Common myeloid progenitor, CD34-positive (primary cell): ENCODE results near the gene MR1.

Experiments
- CTCF ChIA-PET: fragments of 350-600 bp; sonication (Branson Sonifier 250); formaldehyde crosslinking; loops from one replicate; lab custom pipeline; 2021; ENCODE audit warnings: antibody characterized with exemption; lab: Charles Lee
- POLR2A ChIA-PET: fragments of 350-600 bp; sonication (Branson Sonifier 250); formaldehyde crosslinking; loops from one replicate; lab custom pipeline; 2021; ENCODE audit warnings: antibody characterized with exemption; lab: Charles Lee
- DNase-seq, 3 donors: peaks; one replicate each; pipeline versions ENCODE4 v3.0.0 to v3.0.0-alpha.2; 2013
- H3K27ac ChIP-seq, 2 experiments: 1 replicate in 1 of 2; 2 replicates in 1 of 2; pipeline ENCODE4 v1.7.0; 2013; ENCODE audit warnings: inconsistent platforms in 2 of 2, low read length in 2 of 2, mild to moderate bottlenecking in 2 of 2, low read depth in 1 of 2, moderate library complexity in 1 of 2; ENCODE audit not compliant: severe bottlenecking in 2 of 2, insufficient read depth in 1 of 2, poor library complexity in 1 of 2
- H3K27me3 ChIP-seq, 5 experiments: replicated peaks in 2 of 5; 1 replicate in 3 of 5; 2 replicates in 2 of 5; pipeline versions ENCODE4 v1.6.1 to v1.7.0; 2013; ENCODE audit warnings: low read length in 4 of 5, mild to moderate bottlenecking in 2 of 5, moderate library complexity in 2 of 5, inconsistent platforms in 1 of 5; ENCODE audit not compliant: insufficient read depth in 5 of 5, control insufficient read depth in 4 of 5
- H3K36me3 ChIP-seq, 4 experiments: 1 replicate in 2 of 4; 2 replicates in 2 of 4; pipeline versions ENCODE4 v1.6.1 to v1.7.0; 2013; ENCODE audit warnings: low read length in 3 of 4, control low read depth in 1 of 4, mild to moderate bottlenecking in 1 of 4; ENCODE audit not compliant: control insufficient read depth in 4 of 4, insufficient read depth in 4 of 4
- H3K4me1 ChIP-seq, 4 experiments: 1 replicate in 3 of 4; 2 replicates in 1 of 4; pipeline versions ENCODE4 v1.6.1 to v1.7.1; 2013; ENCODE audit warnings: low read length in 3 of 4, mild to moderate bottlenecking in 3 of 4, control low read depth in 1 of 4, inconsistent platforms in 1 of 4, moderate library complexity in 1 of 4; ENCODE audit not compliant: control insufficient read depth in 4 of 4, insufficient read depth in 4 of 4; ENCODE audit errors: control extremely low read depth in 1 of 4
- H3K4me3 ChIP-seq, 7 experiments: 1 replicate in 4 of 7; 2 replicates in 3 of 7; pipeline versions ENCODE4 v1.5.1 to v1.7.0; 2013; ENCODE audit warnings: mild to moderate bottlenecking in 7 of 7, low read length in 6 of 7, moderate library complexity in 6 of 7, inconsistent platforms in 2 of 7, low read depth in 2 of 7, control low read depth in 1 of 7; ENCODE audit not compliant: insufficient read depth in 4 of 7, control insufficient read depth in 1 of 7; ENCODE audit errors: extremely low read depth in 1 of 7
- H3K9me3 ChIP-seq, 5 experiments: 1 replicate in 4 of 5; 2 replicates in 1 of 5; pipeline versions ENCODE4 v1.6.1 to v1.7.1; 2013; ENCODE audit warnings: low read length in 4 of 5, mild to moderate bottlenecking in 2 of 5, inconsistent platforms in 1 of 5, low read depth in 1 of 5, moderate library complexity in 1 of 5; ENCODE audit not compliant: control insufficient read depth in 4 of 5, insufficient read depth in 2 of 5; ENCODE audit errors: control extremely low read depth in 1 of 5
- WGBS: methylation state at CpG from one replicate; pipeline ENCODE4 v1.1.5; 2013; ENCODE audit not compliant: insufficient coverage; 5-methylcytosine and 5-hydroxymethylcytosine counted together

The MR1 gene

GRCh38 chr1:181089017-181089675 lies 55.4 kb downstream of the MR1 start:
- ChIA-PET CTCF (interaction anchor here (1.0 to 7.4 kb wide), 6 partner anchors 14 to 65 kb away, joined by 3 to 125 read pairs (median 20); no protein-coding TSS in a partner anchor), POLR2A (interaction anchor here (0.6 to 4.9 kb wide), 13 partner anchors 9 to 63 kb away, joined by 3 to 63 read pairs (median 4); no protein-coding TSS in a partner anchor)
- peak overlapping the region; percentile 63 to 95 (median 86) for H3K4me3 ChIP-seq
- no peaks in the 10 kb centered on the region for H3K9me3 ChIP-seq
- H3K27ac ChIP-seq: peak overlapping the region; percentile 67 to 86
- H3K36me3 ChIP-seq: no peaks in the 10 kb centered on the region
- H3K27me3 ChIP-seq: no peaks in the 10 kb centered on the region
- DNase-seq: peak in 1 of 3 donors; percentile 32
- under 1% methylated on average over 78 of the region's 97 CpGs for WGBS
- H3K4me1 ChIP-seq: peaks cover 25 to 49% (median 31%) of the 10 kb centered on the region in 4 experiments

DNA sequence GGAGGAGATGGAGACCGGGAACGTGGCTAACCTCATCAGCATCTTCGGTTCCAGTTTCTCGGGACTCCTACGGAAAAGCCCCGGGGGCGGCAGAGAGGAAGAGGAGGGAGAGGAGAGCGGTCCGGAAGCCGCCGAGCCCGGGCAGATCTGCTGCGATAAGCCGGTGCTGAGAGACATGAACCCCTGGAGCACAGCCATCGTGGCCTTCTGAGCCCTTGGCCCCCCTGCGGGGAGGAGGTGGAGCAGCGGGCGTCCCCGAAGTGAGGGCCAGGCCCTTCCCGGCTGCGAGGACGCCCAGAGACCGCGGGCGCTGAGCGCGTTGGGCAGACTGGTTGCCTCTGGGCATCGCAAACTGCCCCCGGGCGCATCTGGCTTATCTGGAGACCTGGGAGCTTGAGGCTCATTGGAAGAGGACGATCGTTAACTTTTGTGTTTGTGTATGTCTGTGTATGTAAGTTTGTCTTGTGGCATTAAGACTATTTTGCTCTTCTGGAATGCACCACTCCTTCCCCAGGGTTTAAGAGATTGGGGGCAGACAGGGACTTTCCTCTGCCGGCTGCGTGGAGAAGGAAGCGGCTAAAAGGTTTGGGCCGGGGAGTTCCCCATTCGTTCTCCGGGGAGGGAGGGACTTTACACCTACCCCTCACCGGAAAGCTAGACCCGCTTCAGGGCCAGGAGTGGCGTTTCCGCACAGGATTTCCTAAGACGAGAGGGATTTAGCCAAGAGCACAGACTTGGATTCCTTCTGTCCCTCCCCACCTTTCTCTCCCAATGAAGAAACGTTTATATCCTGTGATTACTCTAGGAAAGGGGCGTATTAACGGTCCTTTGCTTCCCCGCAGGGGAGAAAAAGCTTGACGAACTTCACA lies 56.1 kb downstream of the MR1 start:
- Histone ChIP-seq H3K4me3 (peak overlapping the region; percentile 63 to 95 (median 86)), H3K36me3 (no peaks in the 10 kb centered on the region), H3K27ac (peak overlapping the region; percentile 67 to 86), H3K9me3 (no peaks in the 10 kb centered on the region), H3K4me1 (peaks cover 25 to 45% (median 31%) of the 10 kb centered on the region in 4 experiments), H3K27me3 (no peaks in the 10 kb centered on the region)
- 0% methylated on average over 22 of the region's 48 CpGs for WGBS
- DNase-seq: peak; percentile 72 to 88 (median 88)
- ChIA-PET POLR2A (interaction anchor here (0.8 to 4.9 kb wide), 16 partner anchors 9 to 63 kb away, joined by 3 to 63 read pairs (median 4); no protein-coding TSS in a partner anchor), CTCF (interaction anchor here (1.0 to 5.8 kb wide), 10 partner anchors 13 to 66 kb away, joined by 3 to 95 read pairs (median 6); no protein-coding TSS in a partner anchor)

- WGBS: 5% methylated on average over 6 of the region's 9 CpGs
- DNase-seq: peak in 2 of 3 donors; percentile 60 to 78
- POLR2A ChIA-PET: interaction anchor here (0.8 to 4.9 kb wide), 11 partner anchors 9 to 62 kb away, joined by 3 to 63 read pairs (median 4); no protein-coding TSS in a partner anchor
- H3K36me3 ChIP-seq: no peaks in the 10 kb centered on the region
- no peaks in the 10 kb centered on the region for H3K9me3 ChIP-seq
- H3K4me3 ChIP-seq: peak overlapping the region in 6 of 7 experiments; percentile 70 to 95 (median 88)
- CTCF ChIA-PET: interaction anchor here (0.8 to 5.8 kb wide), 12 partner anchors 13 to 77 kb away, joined by 3 to 95 read pairs (median 4); no protein-coding TSS in a partner anchor
- H3K27me3 ChIP-seq: no peaks in the 10 kb centered on the region
- peak overlapping the region; percentile 67 to 86 for H3K27ac ChIP-seq
- peaks cover 25 to 45% (median 31%) of the 10 kb centered on the region in 4 experiments for H3K4me1 ChIP-seq
These were observed 56.9 kb downstream of the MR1 start for GRCh38 chr1:181090641-181091126.

- Histone ChIP-seq H3K27me3 (no peaks in the 10 kb centered on the region), H3K4me3 (peak overlapping the region in 3 of 7 experiments; percentile 78 to 95 (median 89)), H3K27ac (peak overlapping the region in 1 of 2 experiments; percentile 3), H3K9me3 (no peaks in the 10 kb centered on the region), H3K4me1 (peaks cover 25 to 45% (median 31%) of the 10 kb centered on the region in 4 experiments), H3K36me3 (no peaks in the 10 kb centered on the region)
- DNase-seq: no peak
- CTCF ChIA-PET: interaction anchor here (0.8 to 5.8 kb wide), 14 partner anchors 12 to 76 kb away, joined by 3 to 95 read pairs (median 4); no protein-coding TSS in a partner anchor
- WGBS: 98% methylated on average over 6 of the region's 8 CpGs
- POLR2A ChIA-PET: interaction anchor here (1.2 to 4.9 kb wide), 4 partner anchors 13 to 62 kb away, joined by 3 to 63 read pairs (median 15); no protein-coding TSS in a partner anchor
These were observed 57.7 kb downstream of the MR1 start for GRCh38 chr1:181091309-181092040.

GRCh38 chr1:181092056-181092455 lies 58.3 kb downstream of the MR1 start:
- Histone ChIP-seq H3K27ac (no peak overlapping the region), H3K4me1 (peaks cover 21 to 46% (median 29%) of the 10 kb centered on the region in 4 experiments), H3K27me3 (no peaks in the 10 kb centered on the region), H3K36me3 (no peaks in the 10 kb centered on the region), H3K4me3 (no peak overlapping the region), H3K9me3 (no peaks in the 10 kb centered on the region)
- ChIA-PET CTCF (interaction anchor here (0.9 to 5.8 kb wide), 7 partner anchors 11 to 73 kb away, joined by 4 to 95 read pairs (median 5); no protein-coding TSS in a partner anchor), POLR2A (no interaction called here)
- no peak for DNase-seq
- WGBS: 100% methylated on average over 2 of the region's 2 CpGs

- no peak overlapping the region for H3K4me3 ChIP-seq
- H3K36me3 ChIP-seq: no peaks in the 10 kb centered on the region
- no peaks in the 10 kb centered on the region for H3K9me3 ChIP-seq
- H3K4me1 ChIP-seq: peaks cover 12 to 43% (median 26%) of the 10 kb centered on the region in 4 experiments
- H3K27ac ChIP-seq: no peak overlapping the region
- CTCF ChIA-PET: interaction anchor here (1.1 to 5.8 kb wide), 4 partner anchors 10 to 72 kb away, joined by 4 to 95 read pairs (median 4); no protein-coding TSS in a partner anchor
- H3K27me3 ChIP-seq: no peaks in the 10 kb centered on the region
- POLR2A ChIA-PET: no interaction called here
- 100% methylated on average over 3 of the region's 4 CpGs for WGBS
- no peak for DNase-seq
These were observed 59.2 kb downstream of the MR1 start for GRCh38 chr1:181092883-181093458.
